Measurements from ENCODE around the gene CPT2.
"Not testable (repeated sequence)": the region's sequence is repeated elsewhere in the genome, so short reads cannot be mapped to it uniquely, and the experiment has no call there.

The CPT2 gene

DNA sequence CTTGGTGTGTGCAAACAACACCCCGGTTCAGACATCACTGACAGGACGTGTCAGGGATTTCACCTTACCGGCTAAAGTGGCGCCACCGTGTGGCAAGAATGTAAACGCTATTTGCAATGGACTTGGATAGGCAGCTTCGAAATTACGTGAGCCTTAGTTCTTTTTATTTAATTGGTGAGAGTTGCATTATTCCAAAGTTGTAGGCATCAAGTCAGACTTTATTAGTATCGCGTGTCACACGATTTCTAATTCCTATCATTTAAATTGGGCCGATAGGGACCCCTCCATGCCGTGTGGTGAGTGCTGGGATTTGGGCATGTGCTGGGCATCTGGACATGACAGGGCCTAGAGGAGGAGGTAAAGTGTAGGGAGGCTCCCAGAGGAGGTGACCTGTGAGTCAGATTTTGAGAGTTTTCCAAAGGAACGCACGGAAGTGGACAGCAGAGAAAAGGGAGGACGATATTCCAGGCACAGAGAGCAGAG, 14.5 kb upstream of the CPT2 start:
- DNase-seq (ENCODE audit: low read depth in 2 of 2) = peak; percentile 41 to 62

DNA sequence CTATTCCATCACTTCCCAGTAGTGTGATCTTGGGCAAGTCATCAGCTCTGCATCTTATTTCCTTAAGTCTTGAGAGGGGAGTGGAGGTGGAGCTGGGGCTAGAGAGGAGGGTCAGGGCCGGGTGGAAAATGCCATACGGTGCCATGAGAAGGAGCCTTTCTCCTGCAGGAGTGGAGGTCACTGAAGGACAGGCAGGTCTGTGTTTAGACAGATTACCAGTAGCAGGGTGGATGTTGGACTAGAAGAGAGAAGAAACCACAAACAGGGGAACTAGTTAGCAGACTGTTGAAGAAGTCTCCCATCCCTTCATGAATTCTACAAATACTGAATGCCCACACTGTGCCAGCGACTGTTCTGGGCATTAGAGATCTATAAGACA, 13.9 kb upstream of the CPT2 start:
- DNase-seq (ENCODE audit: low read depth in 2 of 2) = no peak

DNA sequence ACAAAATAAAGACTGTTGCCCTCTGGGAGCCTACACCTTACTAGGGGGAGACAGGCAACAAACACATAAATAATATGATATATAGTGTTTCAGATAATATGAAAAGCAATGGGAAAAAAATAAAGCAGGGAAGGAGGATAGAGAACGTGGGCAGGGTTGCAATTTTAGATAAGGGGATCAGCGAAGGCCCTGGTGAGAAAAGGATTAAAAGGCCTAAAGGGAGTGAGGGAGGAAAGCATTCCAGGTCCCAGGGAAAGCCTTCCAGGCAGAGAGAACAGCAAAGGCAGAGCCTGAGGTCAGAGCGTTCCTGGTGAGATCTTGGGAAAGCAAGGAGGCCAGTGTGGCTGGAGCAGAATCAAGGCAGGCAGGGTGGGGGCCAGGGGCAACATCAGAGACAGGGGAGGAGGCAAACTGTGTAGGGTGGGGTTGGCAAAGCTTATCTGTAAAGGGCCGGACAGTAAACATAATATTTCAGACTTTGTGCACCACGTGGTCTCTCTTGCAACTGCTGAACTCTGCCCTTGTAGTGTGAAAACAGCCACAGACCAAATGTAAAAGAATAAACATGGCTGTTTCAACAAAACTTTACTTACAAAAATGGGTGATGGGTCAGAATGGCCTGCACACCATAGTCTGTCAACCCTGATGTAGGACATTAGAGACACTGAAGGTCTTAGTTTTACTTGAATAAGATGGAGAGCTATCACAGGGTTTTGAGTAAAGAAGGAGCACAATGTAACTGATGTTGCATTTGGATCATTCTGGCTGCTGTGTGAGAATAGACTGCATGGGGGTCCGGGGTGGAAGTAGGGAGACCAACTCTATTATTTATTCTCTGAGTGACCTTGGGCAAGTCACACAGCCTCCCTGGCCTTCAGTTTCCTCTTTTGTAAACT, 13.3 kb upstream of the CPT2 start:
- DNase-seq (ENCODE audit: low read depth in 2 of 2) = no peak

DNA sequence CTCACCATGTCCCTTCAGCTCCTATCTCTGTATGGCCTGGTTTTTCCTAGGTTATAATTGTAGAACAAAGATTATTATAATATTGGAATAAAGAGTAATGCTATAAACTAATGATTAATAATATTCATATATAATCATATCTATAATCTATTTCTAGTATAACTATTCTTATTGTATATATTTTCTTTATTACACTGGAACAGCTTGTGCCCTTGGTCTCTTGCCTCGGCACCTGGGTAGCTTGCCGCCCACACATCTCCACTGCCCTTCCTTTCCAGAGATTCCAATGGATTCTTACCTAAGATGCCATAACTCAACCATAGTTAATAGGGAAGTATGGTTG, 10.7 kb upstream of the CPT2 start:
- DNase-seq (ENCODE audit: low read depth in 2 of 2) = not testable (repeated sequence)

DNA sequence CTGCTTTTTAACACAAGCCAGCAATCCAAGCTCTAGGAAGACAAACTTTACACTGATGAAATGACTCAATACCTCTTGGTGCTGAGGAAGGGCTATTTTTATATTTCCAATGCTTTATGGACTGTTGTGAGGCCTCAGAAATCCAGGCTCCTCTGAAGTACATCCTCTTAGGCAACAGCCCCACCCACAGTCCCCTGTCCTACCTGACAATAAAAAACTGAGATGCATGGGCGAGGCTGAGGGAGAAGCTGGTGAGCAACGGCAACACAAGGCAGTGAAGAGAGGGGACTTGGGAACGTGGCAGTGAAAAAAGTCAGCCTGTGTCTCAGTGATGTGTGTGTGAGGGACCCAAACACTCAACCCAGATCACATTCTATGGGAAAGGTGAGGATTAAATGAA, 10.1 kb upstream of the CPT2 start:
- no peak for DNase-seq (ENCODE audit: low read depth in 2 of 2)

DNA sequence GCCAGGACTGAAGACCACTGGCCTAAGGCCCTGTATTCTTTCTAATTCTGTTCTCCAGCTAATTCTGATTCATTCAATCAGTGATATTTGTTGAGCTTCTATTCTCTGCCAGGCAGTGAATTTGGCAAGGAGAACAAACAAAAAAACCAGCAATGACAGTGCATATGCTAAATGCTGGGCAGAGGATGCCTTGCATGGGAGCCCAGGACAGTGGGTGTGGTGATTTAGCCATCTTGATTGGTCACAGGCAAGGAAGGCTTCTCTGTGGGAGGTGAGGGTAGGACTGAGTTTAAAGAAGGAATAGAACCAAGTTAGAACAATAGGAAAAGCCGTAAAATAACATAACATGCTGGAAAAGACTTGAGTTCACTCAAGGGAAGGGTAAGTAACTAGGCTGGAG, 9.2 kb upstream of the CPT2 start:
- no peak for DNase-seq (ENCODE audit: low read depth in 2 of 2)

DNA sequence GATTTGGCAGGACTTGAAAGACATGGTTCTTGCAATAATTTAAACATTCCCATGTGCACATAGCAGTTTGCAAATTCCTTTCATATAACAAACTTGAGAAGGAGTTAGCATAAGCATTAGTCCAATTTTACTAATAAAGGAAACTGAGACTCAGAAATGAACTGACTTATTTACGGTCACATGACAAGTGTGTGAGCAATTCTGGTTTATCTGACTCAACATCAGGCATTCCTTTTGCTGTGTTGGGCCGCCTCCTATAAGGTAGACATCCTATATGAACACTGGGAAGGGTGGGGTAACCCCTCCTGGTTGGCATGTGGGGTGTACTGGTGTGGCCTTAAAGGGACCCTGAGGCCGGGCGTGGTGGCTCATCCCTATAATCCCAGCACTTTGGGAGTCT, 8.5 kb upstream of the CPT2 start:
- DNase-seq (ENCODE audit: low read depth in 2 of 2) = no peak

DNA sequence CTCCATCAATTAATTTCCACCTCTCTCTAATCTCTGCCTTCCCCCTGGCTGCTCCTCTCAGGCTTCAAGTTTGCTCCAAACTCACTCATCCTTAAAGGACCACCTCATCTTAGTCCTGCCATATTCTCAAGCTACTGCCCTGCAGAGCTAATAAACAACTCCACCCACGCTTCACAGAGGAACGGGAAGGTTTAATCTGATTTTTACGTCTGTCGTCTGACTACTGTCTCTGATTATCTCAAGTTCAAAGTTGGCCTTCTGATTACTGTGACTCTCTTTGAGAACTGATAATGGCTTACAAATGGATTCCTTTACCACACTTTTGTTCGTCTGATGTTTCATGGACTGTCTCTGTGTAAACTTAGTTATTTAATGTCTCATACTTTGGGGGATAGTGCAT, 7.6 kb upstream of the CPT2 start:
- no peak for DNase-seq (ENCODE audit: low read depth in 2 of 2)

DNA sequence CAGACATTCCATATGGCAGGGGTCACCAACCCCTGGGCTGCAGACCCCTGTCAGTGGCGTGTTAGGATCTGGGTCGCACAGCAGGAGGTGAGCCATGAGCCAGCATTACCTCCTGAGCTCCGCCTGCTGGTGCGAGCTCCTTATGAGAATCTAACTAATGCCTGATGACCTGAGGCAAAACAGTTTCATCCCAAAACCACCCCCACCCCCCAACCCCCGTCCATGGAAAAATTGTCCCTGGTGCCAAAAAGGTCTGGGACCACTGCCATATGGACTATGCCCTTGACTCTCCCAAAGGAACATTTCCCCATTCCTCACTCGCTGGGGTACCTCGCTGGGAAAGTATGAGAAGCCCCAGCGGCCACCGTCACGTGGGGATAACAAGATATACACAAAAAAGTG, 6.4 kb upstream of the CPT2 start:
- DNase-seq (ENCODE audit: low read depth in 2 of 2) = no peak

DNA sequence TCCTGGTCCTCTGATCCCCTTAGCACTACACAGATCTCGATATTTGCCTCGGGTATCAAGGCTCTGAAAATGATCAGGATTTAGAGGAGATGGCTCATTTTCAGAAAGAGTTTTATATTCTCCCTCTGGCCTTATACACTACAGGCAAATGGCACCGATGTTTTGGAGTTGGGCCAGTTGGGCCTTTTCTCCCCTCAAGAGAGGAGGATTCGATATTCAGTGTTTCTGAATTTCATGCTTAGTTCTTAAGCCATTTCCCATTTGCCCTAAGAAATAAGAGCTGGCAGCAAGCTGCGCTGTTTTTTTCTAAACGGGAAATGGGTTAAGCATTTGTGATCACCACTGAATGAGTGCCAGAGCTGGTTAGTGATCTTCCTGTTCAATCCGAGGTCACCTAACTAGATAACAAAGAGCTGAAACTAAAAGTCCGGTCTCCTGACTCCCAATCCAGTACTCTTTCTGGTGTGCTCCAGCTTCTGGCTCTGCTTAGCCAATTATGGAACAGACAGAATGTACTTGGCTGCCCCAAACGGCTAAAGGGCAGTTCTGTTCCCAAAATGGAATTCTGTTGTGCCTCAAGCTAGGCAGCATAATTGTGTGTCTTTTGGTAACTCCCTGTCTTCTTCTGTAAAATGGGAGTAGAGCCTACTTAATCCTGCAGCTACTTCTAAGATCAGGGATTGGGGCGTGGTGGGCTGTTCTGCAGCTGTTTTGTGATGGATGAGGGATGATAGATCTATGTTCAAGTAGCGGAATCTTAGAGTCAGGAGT, 1.2 kb upstream of the CPT2 start:
- no peak for DNase-seq (ENCODE audit: low read depth in 2 of 2)

DNA sequence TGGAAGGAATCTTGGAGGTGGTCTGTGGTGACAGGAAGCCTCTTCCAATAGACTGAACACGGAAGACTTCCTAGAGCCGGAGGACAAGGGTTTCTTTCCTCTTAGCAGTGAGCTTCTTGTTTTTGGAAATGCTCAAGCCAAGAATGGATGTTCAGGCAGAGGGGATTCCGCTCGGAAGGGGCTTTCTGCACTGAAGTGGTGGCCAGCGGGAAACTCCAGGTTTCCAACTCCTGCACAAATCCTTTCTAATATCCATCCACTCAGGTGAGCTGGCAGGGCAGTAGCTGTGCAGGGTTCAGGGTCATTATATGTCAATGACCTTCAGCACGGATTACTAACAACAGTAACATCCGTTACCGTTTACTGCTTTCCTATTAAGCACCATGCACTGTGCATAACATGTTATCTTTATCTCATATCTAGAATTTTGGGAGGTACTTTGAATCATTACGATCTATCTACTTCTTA, 573 bp upstream of the CPT2 start:
- DNase-seq (ENCODE audit: low read depth in 2 of 2) = no peak

DNA sequence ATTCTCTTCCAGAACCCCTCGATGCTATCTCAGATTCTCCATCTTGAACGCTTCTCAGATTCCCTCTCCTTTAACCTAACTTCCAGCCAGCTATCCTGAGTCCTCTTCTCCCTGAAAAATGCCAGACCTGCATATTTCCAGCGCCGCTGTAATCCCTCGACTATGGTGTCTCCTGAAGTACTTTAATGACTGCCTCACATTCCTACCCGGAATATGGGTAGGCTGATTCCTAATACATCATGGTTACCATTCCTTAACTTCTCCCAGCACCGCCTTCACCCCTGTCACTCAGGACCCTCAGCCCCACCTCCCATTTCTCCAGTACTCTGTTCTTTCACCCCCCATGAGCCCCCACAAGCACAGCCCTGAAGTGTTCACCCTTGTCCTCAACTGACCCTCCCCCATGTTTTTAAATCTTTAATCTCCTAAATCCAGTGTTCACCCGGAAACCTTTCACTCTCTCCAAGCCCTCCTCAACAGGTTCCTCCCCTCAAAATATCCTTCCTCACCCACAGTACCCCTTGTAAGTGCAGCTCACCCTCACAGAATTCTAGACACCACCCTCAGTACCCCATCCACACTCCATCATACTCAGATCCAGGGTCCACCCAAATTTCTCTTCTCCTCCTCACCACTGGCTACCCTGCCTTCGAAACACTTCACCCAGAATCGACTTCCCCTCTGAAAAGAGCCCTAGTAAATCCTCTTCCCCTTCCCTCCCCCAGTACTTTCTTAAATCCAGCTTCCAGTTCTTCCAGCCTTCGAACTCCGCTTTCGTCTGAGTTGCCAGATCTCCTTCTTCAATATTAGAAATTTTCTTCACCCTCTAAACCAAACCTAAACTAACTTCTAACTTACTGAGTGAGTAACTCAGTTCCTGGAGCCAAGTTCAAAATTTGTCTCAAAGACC, 922 bp downstream of the CPT2 start:
- DNase-seq (ENCODE audit: low read depth in 2 of 2) = no peak

DNA sequence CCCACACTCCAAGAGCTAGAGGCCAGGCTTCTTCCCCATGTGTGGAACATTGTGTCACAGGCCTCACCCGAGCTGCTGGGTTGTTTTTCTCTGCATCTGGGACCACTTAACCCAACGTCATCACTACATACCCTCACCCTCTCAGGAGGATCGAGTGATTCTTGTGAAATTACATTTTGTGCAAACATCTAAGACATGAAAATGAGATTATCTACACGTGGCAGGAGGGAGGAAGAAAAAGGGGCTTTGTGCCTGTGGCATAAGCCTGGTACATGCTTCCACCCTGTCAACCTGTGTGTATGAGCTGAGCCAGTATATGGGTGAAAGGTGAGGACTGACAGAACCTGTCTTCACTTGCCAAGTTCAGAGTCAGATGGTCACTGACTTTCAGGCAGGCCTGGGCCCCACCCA, 1.6 kb downstream of the CPT2 start:
- no peak for DNase-seq (ENCODE audit: low read depth in 2 of 2)

DNA sequence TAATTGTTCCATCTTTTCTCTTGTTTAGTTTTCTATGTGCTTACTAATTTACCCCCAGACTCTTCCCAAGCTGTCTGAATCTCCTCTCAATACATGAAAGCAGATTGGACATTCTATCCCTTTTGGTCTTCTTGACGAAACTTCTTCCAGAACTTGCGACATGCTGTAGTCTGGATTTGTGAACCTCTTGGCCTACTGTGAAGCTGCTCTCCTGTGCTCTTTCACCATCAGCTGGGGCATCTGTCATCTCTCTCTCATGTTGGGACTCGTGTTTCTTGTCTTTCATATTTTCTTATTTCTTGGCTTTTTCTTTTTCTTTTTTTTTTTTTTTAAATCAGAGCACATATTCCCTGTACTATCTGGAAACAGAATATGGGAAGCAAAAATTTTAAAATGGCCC, 6.8 kb downstream of the CPT2 start:
- DNase-seq (ENCODE audit: low read depth in 2 of 2) = no peak

DNA sequence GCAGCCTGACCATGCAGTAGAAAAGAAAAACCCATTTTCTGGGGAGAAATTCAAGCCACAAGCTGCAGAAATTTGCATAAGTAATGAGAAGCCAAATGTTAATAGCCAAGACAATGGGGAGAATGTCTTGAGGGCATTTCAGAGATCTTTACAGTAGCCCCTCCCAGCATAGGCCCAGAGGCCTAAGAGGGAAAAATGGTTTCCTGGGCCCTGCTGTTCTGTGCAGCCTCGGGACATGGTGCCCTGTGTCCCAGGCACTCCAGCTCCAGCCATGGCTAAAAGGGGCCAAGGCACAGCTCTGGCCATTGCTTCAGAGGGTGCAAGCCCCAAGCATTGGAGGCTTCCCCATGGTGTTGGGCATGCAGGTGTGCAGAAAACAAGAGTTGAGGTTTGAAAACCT, 8.9 kb downstream of the CPT2 start:
- not testable (repeated sequence) for DNase-seq (ENCODE audit: low read depth in 2 of 2)

DNA sequence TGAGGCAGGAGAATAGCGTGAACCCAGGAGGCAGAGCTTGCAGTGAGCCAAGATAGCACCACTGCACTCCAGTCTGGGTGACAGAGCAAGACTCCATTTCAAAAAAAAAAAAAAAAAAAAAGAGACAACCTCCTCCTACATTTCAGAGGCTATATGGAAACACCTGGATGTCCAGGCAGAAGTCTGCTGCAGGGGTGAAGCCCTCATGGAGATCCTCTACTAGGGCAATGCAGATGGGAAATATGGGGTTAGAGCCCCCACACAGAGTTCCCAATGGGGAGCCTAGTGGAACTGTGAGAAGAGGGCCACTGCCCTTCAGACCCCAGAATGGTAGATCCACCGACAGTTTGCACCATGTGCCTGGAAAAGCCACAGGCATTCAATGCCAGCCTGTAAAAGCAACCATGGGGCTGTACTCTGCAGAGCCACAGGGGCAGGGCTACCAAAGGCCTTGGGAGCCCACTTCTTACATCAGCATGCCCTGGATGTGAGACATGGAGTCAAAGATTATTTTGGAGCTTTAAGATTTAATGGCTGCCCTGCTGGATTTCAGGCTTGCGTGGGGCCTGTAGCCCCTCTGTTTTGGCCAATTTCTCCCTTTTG, 9.6 kb downstream of the CPT2 start:
- DNase-seq (ENCODE audit: low read depth in 2 of 2) = not testable (repeated sequence)

DNA sequence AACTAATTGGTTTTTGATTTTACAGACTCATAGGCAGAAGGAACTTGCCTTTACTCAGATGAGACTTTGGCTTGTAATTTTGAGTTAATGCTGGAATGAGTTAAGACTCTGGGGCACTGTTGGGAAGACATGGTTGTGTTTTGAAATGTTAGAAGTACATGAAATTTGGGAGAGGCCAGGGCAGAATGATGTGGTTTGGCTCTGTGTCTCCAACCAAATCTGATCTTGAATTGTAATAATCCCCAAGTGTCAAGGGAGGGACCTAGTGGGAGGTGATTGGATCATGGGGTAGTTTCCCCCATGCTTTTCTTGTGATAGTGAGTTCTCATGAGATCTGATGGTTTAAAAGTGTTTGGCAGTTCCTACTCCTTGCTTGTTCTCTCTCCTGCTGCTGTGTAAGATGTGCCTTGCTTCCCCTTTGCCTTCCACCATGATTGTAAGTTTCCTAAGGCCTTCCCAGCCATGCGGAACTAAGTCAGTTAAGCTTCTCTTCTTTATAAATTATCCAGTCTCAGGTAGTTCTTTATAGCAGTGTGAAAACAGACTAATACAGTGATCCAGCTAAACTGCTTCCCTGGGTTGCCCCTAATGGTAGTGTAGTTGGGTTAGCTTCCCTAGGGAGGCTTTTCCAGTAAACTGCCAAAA, 10.2 kb downstream of the CPT2 start:
- DNase-seq (ENCODE audit: low read depth in 2 of 2) = no peak

DNA sequence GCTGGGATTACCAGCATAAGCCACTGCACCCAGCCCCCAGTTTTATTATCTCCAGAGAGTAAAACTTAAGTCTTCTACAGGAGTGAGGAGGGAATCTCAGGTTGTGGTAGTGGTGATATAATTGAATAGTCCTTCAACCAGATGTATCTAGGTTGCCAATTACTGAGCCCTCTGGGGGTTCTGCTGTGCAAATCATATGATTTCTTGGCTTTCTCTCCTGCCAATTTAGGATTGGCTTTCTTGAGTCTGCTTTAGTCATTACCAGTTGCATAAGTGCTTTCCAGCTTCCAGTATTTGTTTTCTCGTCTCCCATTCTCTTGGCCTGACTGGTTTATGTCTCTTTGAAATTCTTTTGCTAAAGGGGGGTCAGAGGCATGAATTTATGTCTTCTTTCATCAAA, 11.1 kb downstream of the CPT2 start:
- no peak for DNase-seq (ENCODE audit: low read depth in 2 of 2)

DNA sequence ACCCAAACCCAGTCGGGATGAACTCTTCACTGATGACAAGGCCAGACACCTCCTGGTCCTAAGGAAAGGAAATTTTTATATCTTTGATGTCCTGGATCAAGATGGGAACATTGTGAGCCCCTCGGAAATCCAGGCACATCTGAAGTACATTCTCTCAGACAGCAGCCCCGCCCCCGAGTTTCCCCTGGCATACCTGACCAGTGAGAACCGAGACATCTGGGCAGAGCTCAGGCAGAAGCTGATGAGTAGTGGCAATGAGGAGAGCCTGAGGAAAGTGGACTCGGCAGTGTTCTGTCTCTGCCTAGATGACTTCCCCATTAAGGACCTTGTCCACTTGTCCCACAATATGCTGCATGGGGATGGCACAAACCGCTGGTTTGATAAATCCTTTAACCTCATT, 13.7 kb downstream of the CPT2 start:
- no peak for DNase-seq (ENCODE audit: low read depth in 2 of 2)

DNA sequence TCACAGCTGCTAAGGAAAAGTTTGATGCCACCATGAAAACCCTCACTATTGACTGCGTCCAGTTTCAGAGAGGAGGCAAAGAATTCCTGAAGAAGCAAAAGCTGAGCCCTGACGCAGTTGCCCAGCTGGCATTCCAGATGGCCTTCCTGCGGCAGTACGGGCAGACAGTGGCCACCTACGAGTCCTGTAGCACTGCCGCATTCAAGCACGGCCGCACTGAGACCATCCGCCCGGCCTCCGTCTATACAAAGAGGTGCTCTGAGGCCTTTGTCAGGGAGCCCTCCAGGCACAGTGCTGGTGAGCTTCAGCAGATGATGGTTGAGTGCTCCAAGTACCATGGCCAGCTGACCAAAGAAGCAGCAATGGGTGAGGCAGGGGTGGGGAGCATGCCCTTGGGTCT, 14.3 kb downstream of the CPT2 start:
- DNase-seq (ENCODE audit: low read depth in 2 of 2) = no peak

DNA sequence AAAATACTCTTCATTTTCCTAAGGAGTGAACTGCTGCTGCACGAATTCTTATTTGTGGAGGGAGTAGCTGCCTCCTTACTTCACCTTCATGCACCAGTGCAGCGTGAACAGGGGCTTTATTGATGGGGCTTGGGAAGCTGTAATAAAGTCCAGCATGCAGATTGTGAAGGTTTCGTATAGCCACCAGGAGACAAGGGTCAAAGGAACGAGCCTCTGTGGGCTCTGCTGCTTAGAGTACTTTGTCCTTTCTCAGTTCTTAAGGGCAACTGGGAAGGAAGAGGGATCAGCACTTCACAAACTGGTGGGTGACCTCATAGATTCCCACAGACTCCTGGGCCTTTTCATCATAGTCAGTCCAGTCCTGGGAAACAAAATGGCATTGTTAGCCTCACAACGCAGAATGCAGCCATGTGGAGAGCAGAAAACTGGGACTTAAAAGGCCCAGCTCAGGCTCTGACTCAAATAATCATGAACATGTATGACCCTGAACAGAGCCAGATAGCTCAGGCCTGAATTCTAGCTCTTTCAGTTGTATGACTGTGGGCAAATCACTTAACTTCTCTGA, 17.8 kb downstream of the CPT2 start:
- no peak for DNase-seq (ENCODE audit: low read depth in 2 of 2)
